ENCODE measurements around the gene IGF2.

The IGF2 gene

GRCh38 chr11:2140411-2141400 is 1.5 kb upstream of the IGF2 start:
- no peak overlapping the region for H3K4me3 ChIP-seq (ENCODE audit: low read length)
- no peak for TF ChIP-seq CTCF (conservative IDR thresholded peaks at IDR 0.05; ENCODE audit: low read depth, low read length)

GRCh38 chr11:2139621-2140337 is 590 bp upstream of the IGF2 start:
- DNase-seq (ENCODE audit: low read depth): no peak
- no peak for TF ChIP-seq CTCF (conservative IDR thresholded peaks at IDR 0.05; ENCODE audit: low read depth, low read length)
- no peak overlapping the region for H3K4me3 ChIP-seq (ENCODE audit: low read length)

More at GRCh38 chr11:2140411-2141400, 1.5 kb upstream of the IGF2 start:
- no peak for DNase-seq (ENCODE audit: low read depth)

- DNase-seq (ENCODE audit: low read depth): no peak
- no peak overlapping the region for H3K4me3 ChIP-seq (ENCODE audit: low read length)
- no peak for TF ChIP-seq CTCF (conservative IDR thresholded peaks at IDR 0.05; ENCODE audit: low read depth, low read length)
These were observed 612 bp downstream of the IGF2 start for GRCh38 chr11:2138431-2139122.

GRCh38 chr11:2138068-2138430 is 1.1 kb downstream of the IGF2 start:
- no peak for TF ChIP-seq CTCF (conservative IDR thresholded peaks at IDR 0.05; ENCODE audit: low read depth, low read length)
- no peak overlapping the region for H3K4me3 ChIP-seq (ENCODE audit: low read length)
- DNase-seq (ENCODE audit: low read depth): no peak

- no peak overlapping the region for H3K4me3 ChIP-seq (ENCODE audit: low read length)
- DNase-seq (ENCODE audit: low read depth): no peak
- TF ChIP-seq CTCF (conservative IDR thresholded peaks at IDR 0.05; ENCODE audit: low read depth, low read length): no peak
These were observed 1.8 kb downstream of the IGF2 start for GRCh38 chr11:2137202-2138067.

GRCh38 chr11:2136952-2137201 is 2.3 kb downstream of the IGF2 start:
- TF ChIP-seq CTCF (conservative IDR thresholded peaks at IDR 0.05; ENCODE audit: low read depth, low read length): no peak
- no peak for DNase-seq (ENCODE audit: low read depth)
- no peak overlapping the region for H3K4me3 ChIP-seq (ENCODE audit: low read length)
